ENCODE results near the gene FAM24A. TPM values are rescaled to one million over a fixed set of nuclear protein-coding genes. Genes with fewer than 3 reads are reported as not detected.

FAM24A gene, protein sequence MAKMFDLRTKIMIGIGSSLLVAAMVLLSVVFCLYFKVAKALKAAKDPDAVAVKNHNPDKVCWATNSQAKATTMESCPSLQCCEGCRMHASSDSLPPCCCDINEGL
- not detected in 2 replicates for total RNA-seq

DNA sequence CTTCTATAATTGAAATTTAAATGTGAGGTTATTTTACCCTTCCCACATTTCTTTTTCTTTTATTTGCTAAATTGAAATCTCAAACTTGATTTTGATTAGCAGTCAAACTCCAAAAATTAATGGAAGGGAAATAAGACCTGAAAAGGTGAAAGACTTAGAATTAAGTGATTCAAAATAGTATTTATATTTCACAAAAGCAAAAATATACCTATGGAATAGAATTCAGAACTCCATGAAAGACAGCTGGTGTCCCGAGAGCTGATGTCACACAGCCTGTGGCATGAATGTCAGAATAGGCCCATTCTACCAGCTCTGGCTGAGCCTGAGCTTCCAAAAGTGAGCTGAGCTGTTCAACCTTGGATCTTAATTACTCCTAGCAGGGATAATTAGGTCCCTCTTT is at the start of gene FAM24A:
FAM24A (plus strand) TSS at position 301 of the 400 bp plus-strand sequence. CDS start 1,025 bp downstream, outside the sequence.

DNA sequence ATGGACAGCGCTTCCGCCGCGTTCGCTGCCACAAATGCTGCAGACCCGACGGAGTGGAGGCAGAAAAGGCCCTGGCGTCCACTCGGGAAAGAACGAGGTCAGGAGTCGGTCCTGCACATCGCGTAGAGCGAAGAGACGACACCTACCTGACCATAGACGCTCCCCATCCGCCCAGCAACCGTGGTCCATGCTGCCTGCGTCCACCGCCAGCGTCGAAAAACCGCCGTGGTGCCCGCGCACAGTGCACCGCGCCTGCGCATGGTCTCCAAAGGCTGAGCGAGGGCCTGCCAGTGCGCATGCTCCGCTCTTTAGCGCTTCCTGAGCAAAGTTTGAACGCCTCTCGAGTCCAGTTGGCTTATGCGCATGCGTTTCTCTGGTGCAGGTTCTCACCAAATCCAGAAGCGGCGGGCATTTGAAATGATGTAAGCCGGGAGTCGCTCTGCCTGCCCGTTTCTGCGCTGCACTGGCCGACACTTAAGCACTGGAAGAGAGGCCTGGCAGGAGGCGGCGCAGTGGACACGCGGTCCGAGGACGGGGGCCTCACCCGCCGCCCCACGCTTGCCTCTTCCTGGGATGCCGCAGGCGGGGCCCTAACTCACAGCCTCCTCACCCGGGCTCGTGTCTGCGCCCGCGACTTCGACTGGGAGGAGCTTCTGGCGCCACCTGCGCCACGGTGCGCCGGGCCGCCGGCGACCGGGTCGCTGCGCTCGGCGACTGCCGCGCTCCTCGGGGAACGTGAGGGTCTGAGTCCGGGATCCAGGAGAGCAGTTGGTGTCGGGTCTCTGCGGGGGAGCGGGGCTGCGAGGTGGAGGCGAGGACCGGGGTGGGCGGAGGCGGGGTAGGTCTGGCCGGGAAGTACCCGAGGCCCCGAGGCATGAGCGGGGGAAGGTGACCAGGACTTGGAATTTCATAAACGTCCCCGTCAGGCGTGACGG is 30.8 kb upstream of the FAM24A start, which contains the start of gene FAM24B:
FAM24B (minus strand) TSS at position 243 of the 935 bp plus-strand sequence. CDS start 29,066 bp downstream, outside the sequence.

DNA sequence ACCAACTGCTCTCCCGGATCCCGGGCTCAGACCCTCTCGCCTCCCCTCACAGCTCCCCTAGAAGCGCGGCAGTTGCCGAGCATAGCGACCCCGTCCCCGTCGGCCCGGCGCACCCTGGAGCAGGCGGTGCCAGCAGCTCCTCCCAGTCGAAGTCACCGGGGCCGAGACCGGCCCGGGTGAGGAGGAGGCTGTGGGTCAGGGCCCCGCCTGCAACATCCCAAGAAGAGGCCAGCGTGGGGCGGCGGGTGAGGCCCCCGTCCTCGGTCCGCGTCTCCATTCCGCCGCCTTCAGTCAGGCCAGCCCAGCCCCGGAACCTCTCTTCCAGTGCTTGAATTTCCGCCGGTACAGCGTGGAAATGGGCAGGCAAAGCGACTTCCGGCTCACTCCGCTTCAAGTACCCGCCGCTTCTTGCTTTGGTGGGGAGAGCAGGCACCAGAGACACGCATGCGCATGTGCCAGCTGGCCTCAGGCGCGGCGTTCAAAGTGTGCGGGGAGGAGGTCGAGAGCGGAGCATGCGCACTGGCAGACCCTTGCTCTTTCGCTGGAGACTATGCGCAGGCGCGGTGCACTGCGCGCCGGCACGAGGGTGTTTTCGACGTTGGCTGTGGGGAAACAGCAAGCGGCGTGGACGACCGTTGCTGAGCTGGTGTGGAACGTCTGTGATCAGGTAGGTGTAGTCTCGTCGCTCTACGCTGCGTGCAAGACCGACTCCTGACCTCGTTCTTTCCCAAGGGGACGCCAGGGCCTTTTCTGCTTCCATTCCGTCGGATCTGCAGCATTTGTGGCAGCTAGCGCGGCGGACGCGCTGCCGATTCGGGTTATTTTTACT is 43.7 kb downstream of the FAM24A start, which contains the start of gene C10orf88:
C10orf88 (minus strand) TSS at position 326 of the 829 bp plus-strand sequence; CDS start at position 277, 49 bp downstream.

Other genes starting within 250 kb of the FAM24A start
- not detected in 2 replicates for gene C10orf120, start 210.8 kb upstream of the FAM24A start, total RNA-seq
- gene CUZD1, start 64.8 kb upstream of the FAM24A start, total RNA-seq: 0.59 and 0.73 TPM in 2 replicates
- gene FAM24B, start 31.0 kb upstream of the FAM24A start, total RNA-seq: 4.1 and 4.4 TPM in 2 replicates
- gene C10orf88, start 43.6 kb downstream of the FAM24A start, total RNA-seq: 4.8 and 6.1 TPM in 2 replicates
- 3.3 and 4.4 TPM in 2 replicates for gene PSTK, start 69.8 kb downstream of the FAM24A start, total RNA-seq
- 4.0 and 4.3 TPM in 2 replicates for gene IKZF5, start 98.2 kb downstream of the FAM24A start, total RNA-seq
- gene ACADSB, start 98.4 kb downstream of the FAM24A start, total RNA-seq: 4.0 and 5.3 TPM in 2 replicates
- gene HMX3, start 225.4 kb downstream of the FAM24A start, total RNA-seq: not detected in 2 replicates
- gene HMX2, start 237.5 kb downstream of the FAM24A start, total RNA-seq: not detected in 2 replicates
- 175 and 208 TPM in 2 replicates for gene BUB3, start 243.8 kb downstream of the FAM24A start, total RNA-seq